Measurements from ENCODE around the gene PRSS56.

Gene PRSS56

GRCh38 chr2:232543928-232544631 lies 23.9 kb downstream of the PRSS56 start:
- Histone ChIP-seq H3K4me3 (ENCODE audit: severe bottlenecking) (no peak overlapping the region), H3K27me3 (ENCODE audit: insufficient read depth, poor library complexity, severe bottlenecking) (no peaks in the 10 kb centered on the region), H3K27ac (ENCODE audit: poor library complexity, severe bottlenecking) (no peak overlapping the region), H3K9me3 (ENCODE audit: severe bottlenecking) (no peaks in the 10 kb centered on the region), H3K4me1 (ENCODE audit: insufficient read depth, poor library complexity, severe bottlenecking) (no peaks in the 10 kb centered on the region), H3K36me3 (ENCODE audit: low read depth) (peaks cover 23% of the 10 kb centered on the region)
- ATAC-seq (ENCODE audit: low read depth): no peak
- DNase-seq (ENCODE audit: low spot score): peak; percentile 52
- TF ChIP-seq CTCF (IDR thresholded peaks at IDR 0.05; ENCODE audit: poor library complexity, severe bottlenecking): no peak

GRCh38 chr2:232544674-232545073 lies 24.5 kb downstream of the PRSS56 start:
- DNase-seq (ENCODE audit: low spot score): no peak
- Histone ChIP-seq H3K27ac (ENCODE audit: poor library complexity, severe bottlenecking) (no peak overlapping the region), H3K36me3 (ENCODE audit: low read depth) (peaks cover 28% of the 10 kb centered on the region), H3K27me3 (ENCODE audit: insufficient read depth, poor library complexity, severe bottlenecking) (no peaks in the 10 kb centered on the region), H3K4me3 (ENCODE audit: severe bottlenecking) (no peak overlapping the region), H3K9me3 (ENCODE audit: severe bottlenecking) (no peaks in the 10 kb centered on the region), H3K4me1 (ENCODE audit: insufficient read depth, poor library complexity, severe bottlenecking) (peaks cover 4% of the 10 kb centered on the region)
- no peak for ATAC-seq (ENCODE audit: low read depth)
- TF ChIP-seq CTCF (IDR thresholded peaks at IDR 0.05; ENCODE audit: poor library complexity, severe bottlenecking): no peak

GRCh38 chr2:232545511-232546375 lies 25.6 kb downstream of the PRSS56 start:
- Histone ChIP-seq H3K4me1 (ENCODE audit: insufficient read depth, poor library complexity, severe bottlenecking) (peaks cover 5% of the 10 kb centered on the region), H3K36me3 (ENCODE audit: low read depth) (peaks cover 28% of the 10 kb centered on the region), H3K9me3 (ENCODE audit: severe bottlenecking) (no peaks in the 10 kb centered on the region), H3K27me3 (ENCODE audit: insufficient read depth, poor library complexity, severe bottlenecking) (no peaks in the 10 kb centered on the region), H3K27ac (ENCODE audit: poor library complexity, severe bottlenecking) (no peak overlapping the region), H3K4me3 (ENCODE audit: severe bottlenecking) (no peak overlapping the region)
- DNase-seq (ENCODE audit: low spot score): no peak
- no peak for ATAC-seq (ENCODE audit: low read depth)
- TF ChIP-seq CTCF (IDR thresholded peaks at IDR 0.05; ENCODE audit: poor library complexity, severe bottlenecking): no peak

- Histone ChIP-seq H3K27ac (ENCODE audit: poor library complexity, severe bottlenecking) (no peak overlapping the region), H3K36me3 (ENCODE audit: low read depth) (peaks cover 41% of the 10 kb centered on the region), H3K4me3 (ENCODE audit: severe bottlenecking) (no peak overlapping the region), H3K4me1 (ENCODE audit: insufficient read depth, poor library complexity, severe bottlenecking) (peaks cover 8% of the 10 kb centered on the region), H3K9me3 (ENCODE audit: severe bottlenecking) (no peaks in the 10 kb centered on the region), H3K27me3 (ENCODE audit: insufficient read depth, poor library complexity, severe bottlenecking) (no peaks in the 10 kb centered on the region)
- TF ChIP-seq CTCF (IDR thresholded peaks at IDR 0.05; ENCODE audit: poor library complexity, severe bottlenecking): no peak
- no peak for DNase-seq (ENCODE audit: low spot score)
- no peak for ATAC-seq (ENCODE audit: low read depth)
These were observed 27.8 kb downstream of the PRSS56 start for GRCh38 chr2:232547991-232548390.

Data from RWPE2 (cell line).